ENCODE measurements around the gene RNF166. TPM values are rescaled to one million over a fixed set of nuclear protein-coding genes. Genes with fewer than 3 reads are reported as not detected.

RNF166 gene
- total RNA-seq, 1 experiment from 2014 or later, result 46.2 TPM

GRCh38 chr16:88650749-88651275, 55.4 kb downstream of the RNF166 start, which contains the start of gene CYBA (continued):
- TF ChIP-seq TEAD1 (CRISPR knock-in tag; IDR thresholded peaks at IDR 0.05) (0 out of 2 replicates have a peak, but pooled peaks have one; percentile 59), SMAD4 (CRISPR knock-in tag; IDR thresholded peaks at IDR 0.05) (no peak), CREB1 (CRISPR knock-in tag; IDR thresholded peaks at IDR 0.05) (0 out of 2 replicates have a peak, but pooled peaks have one; percentile 45), FOXJ3 (CRISPR knock-in tag; IDR thresholded peaks at IDR 0.05; ENCODE audit: borderline replicate concordance) (no peak), MYBL2 (CRISPR knock-in tag; IDR thresholded peaks at IDR 0.05) (no peak; the same call in 1 of the 2 replicates), ZNF416 (CRISPR knock-in tag; IDR thresholded peaks at IDR 0.05) (no peak), USF1 (CRISPR knock-in tag; IDR thresholded peaks at IDR 0.05) (peak; percentile 45; the same call in 1 of the 2 replicates), ZNF512 (CRISPR knock-in tag; IDR thresholded peaks at IDR 0.05; ENCODE audit: borderline replicate concordance) (no peak), FOXP4 (CRISPR knock-in tag; IDR thresholded peaks at IDR 0.05) (peak; percentile 16; the same call in 1 of the 2 replicates), STAT6 (CRISPR knock-in tag; conservative IDR thresholded peaks at IDR 0.05; ENCODE audit: low read depth) (no peak), RORB (CRISPR knock-in tag; IDR thresholded peaks at IDR 0.05) (no peak), SP1 (CRISPR knock-in tag; conservative IDR thresholded peaks at IDR 0.05) (peak; percentile 89), NFE2L1 (CRISPR knock-in tag; IDR thresholded peaks at IDR 0.05) (no peak), GTF2I (CRISPR knock-in tag; conservative IDR thresholded peaks at IDR 0.05) (no peak)

- peak; percentile 46 for DNase-seq (ENCODE audit: low spot score)
- Mint-ChIP-seq H3K27me3 (ENCODE audit: low read depth) (no peaks in the 10 kb centered on the region), H3K27ac (no peak overlapping the region; the same call in 1 of the 2 replicates), H3K4me1 (peaks cover 10% of the 10 kb centered on the region), H3K36me3 (peaks cover 8% of the 10 kb centered on the region), H3K4me3 (peak overlapping the region; percentile 82), H3K9me3 (no peaks in the 10 kb centered on the region)
- no peak for TF ChIP-seq ZNF671 (CRISPR knock-in tag; IDR thresholded peaks at IDR 0.05)
- no peak for TF ChIP-seq IRF2 (CRISPR knock-in tag; IDR thresholded peaks at IDR 0.05; ENCODE audit: borderline replicate concordance, low read depth)
- 0 out of 2 replicates have a peak, but pooled peaks have one; percentile 21 for TF ChIP-seq ZNF281 (CRISPR knock-in tag; IDR thresholded peaks at IDR 0.05)
- 0 out of 2 replicates have a peak, but pooled peaks have one; percentile 33 for TF ChIP-seq TP53 (CRISPR knock-in tag; IDR thresholded peaks at IDR 0.05)
- TF ChIP-seq USF2 (CRISPR knock-in tag; IDR thresholded peaks at IDR 0.05), result no peak
- ATAC-seq, result peak; percentile 7
- ChIA-PET CTCF (interaction anchor here (1.1 to 1.8 kb wide), 5 partner anchors 10 to 87 kb away, joined by 3 to 5 read pairs (median 5); no protein-coding TSS in a partner anchor), POLR2A (interaction anchor here (0.9 kb wide), 1 partner anchor 11 kb away, joined by 6 read pairs; no protein-coding TSS in a partner anchor)
Measured at GRCh38 chr16:88649924-88650748, 56.1 kb downstream of the RNF166 start.

Data from WTC11 (cell line).